HG03280 (cell line): ENCODE results near the gene RHBDD1.
A peak's percentile ranks its signal among the peaks of the same experiment; 100 is the strongest.

Experiments
- ATAC-seq: cut with Tn5 transposase; IDR thresholded peaks from one replicate; pipeline ENCODE4 v1.9.1; 2021; ENCODE audit warnings: mild to moderate bottlenecking, moderate library complexity; ENCODE audit not compliant: unreplicated experiment

Gene RHBDD1

GRCh38 chr2:227025510-227025909, 189.7 kb downstream of the RHBDD1 start:
- ATAC-seq = no peak

- no peak for ATAC-seq
Observed at GRCh38 chr2:227029426-227030105, 193.7 kb downstream of the RHBDD1 start.

DNA sequence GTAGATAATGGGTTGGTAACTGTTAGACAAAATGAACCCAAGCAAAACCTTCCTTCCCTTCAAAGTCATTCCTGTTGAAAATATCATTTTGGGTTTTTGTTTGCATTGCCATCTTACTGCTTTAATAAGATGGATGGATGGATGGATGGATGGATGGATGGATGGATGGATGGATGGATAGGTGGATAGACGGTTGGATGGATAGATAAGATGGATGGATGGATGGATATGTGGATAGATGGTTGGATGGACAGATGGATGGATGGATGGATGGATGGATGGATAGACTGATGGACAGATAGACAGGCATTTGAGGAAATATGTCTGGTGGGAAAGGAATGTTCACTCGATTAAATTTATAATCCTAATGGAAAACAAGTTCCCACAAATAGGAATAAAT, 194.9 kb downstream of the RHBDD1 start:
- no peak for ATAC-seq

DNA sequence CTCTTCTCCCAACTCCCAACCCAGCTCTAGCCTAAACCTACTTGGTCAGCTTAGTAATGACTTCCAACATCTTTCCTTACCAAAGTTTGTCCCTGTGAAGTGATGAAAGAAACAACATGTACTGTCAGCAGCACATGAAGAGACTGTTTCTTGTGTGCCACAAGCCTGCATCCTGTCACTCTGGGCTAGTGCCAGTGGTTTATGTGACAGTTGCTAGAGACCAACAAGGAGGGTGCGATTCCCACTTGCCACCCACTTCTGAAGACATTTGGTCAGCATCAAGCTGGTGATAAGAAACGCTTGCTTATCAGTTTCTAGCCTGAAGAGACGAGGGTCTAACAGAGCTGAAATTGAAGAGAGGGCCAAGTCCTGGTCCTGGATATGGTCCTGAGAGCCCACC, 195.5 kb downstream of the RHBDD1 start:
- ATAC-seq = no peak

DNA sequence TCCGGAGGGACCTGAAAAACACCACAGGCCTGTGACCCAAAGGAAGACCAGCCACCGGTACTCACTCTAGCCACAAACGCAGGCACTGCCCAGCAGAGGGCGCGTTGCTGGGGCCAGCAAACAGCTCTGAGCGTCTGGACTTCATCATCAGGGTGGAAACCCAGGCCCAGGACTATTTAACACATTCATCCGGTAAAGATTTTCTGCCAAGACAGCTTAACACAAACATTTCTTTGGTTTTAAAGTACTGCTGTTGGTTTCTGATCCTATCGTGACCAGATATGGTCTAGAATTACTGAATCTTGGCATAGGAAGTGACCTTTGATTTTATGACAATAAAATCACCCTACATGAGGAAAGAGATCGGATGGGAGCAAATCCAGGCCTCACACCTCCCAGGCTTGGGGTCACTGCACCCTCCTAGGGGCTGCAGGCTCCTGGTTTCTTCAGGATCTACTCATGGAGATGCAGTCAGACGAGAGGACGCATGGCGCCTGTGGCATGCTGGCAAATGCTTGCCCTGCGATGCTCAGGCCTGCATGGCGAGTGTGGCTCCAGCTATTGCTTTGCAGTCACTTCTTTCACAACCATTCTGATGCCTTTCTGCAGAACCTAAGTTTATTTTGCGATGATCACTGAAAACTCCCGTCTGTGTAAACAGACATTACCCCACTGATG, 197.8 kb downstream of the RHBDD1 start:
- ATAC-seq = peak; percentile 54

DNA sequence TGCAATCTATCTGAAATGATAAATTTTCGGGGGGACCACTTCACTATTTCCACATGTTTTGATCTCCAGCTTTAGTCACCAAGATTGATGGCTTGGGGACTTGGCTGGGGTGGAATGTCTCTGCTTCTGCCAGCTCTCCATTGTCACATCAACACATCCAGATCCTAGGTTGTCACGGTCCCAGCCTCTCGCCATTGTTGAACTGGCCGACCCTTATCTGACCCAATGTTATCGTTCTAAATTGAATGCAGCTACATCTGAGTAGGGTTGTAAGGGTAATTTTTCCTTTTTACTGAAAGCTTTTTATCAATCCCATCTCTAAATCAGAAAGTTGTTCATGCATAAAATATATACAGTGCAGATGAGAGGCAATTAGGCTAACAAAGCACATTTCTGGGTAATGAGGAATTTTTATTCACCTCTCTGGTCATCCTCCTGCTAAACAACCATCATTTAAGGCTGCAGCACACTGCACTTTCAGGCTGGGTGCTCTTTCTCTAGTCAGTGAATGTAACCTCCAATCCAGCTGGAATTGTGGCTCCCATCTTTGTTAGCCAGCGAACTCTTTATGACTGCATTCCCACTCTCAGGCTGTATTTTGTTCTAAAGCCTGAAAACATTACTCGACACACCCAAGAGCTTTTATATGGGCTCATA, 200.0 kb downstream of the RHBDD1 start:
- no peak for ATAC-seq

DNA sequence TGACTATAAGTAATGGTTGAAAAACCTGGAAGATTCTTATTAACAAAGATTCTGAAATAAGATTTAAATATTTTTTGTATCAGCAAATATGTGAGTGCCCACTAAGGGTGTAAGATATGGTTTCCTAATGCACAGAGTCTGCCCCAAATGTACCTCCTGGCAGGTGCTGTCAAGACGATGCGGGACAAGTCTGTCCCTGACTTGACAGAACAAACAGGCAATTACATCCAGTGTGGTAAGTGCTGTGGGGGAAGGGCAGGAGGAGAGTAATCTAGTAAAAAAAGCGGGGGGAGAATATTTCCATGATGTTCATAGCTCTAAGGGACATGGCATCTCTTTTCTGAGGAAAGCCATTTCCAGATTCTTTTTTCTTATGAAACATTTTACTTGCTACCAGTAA, 200.7 kb downstream of the RHBDD1 start:
- ATAC-seq = no peak

DNA sequence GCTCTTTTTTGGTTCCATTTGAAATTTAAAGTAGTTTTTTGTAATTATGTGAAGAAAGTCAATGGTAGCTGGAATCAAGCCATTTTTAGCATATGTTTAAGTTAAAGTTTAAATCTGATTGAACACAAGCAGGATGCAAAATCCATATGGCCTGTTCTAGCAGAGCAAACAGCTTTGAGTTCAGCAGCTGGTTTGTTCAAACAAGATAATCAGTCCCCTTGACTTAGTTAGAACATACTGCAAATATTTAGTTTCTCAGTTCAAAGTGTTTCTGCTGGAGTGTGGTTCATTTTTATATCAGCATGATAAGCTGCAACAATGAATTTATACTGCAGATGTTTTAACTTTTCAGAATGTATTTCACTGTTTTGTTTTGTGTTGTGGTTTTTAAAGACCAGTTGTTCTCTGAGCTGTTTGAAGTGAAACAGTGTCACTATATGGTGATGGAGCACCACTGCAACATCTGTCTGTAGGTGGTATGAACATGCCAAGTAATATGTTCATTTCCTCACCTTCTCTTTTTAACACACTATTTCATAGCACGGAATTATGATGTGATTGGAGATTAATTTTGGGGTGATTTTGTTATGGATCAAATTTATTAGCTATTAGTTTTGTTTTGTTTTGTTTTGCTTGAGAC, 202.8 kb downstream of the RHBDD1 start:
- ATAC-seq = no peak

- ATAC-seq = no peak
Observed at GRCh38 chr2:227043981-227044380, 208.1 kb downstream of the RHBDD1 start.
